Neural cell (in vitro differentiated cells): ENCODE results near the gene ACTR1A. TPM values are rescaled to one million over a fixed set of nuclear protein-coding genes. Genes with fewer than 3 reads are reported as not detected.

Experiments
- H2AFZ ChIP-seq: fragments of 200-600, 300-800 bp; sonication (generic), shearing (Covaris generic); 2 replicates; pipeline ENCODE4 v1.6.0; 2014; ENCODE audit warnings: low read depth, mild to moderate bottlenecking, antibody characterized with exemption, low read length, moderate library complexity
- H3F3A ChIP-seq: fragments of 200-600 bp; shearing (Covaris generic); 2 replicates; pipeline ENCODE4 v1.6.1; 2016; ENCODE audit warnings: mild to moderate bottlenecking, moderate library complexity, mixed read lengths, antibody characterized with exemption, low read length; ENCODE audit not compliant: insufficient read depth, poor library complexity, severe bottlenecking
- H3K27ac ChIP-seq: fragments of 200-600, 300-800 bp; sonication (generic), shearing (Covaris generic); 2 replicates; pipeline ENCODE4 v1.5.1; 2014; ENCODE audit warnings: mild to moderate bottlenecking, low read length, moderate library complexity
- H3K27me3 ChIP-seq: fragments of 300-800, 200-600 bp; sonication (generic), shearing (Covaris generic); 2 replicates; pipeline ENCODE4 v1.6.0; 2014; ENCODE audit warnings: mild to moderate bottlenecking, low read depth, low read length, moderate library complexity; ENCODE audit not compliant: insufficient read depth
- H3K36me3 ChIP-seq: fragments of 300-800, 200-600 bp; sonication (generic), shearing (Covaris generic); 2 replicates; pipeline ENCODE4 v1.5.1; 2014; ENCODE audit warnings: mild to moderate bottlenecking, antibody characterized with exemption, low read length, moderate library complexity; ENCODE audit not compliant: insufficient read depth
- H3K4me2 ChIP-seq: fragments of 300-800, 200-600 bp; sonication (generic), shearing (Covaris generic); 2 replicates; pipeline ENCODE4 v1.6.0; 2014; ENCODE audit warnings: mild to moderate bottlenecking, low read length
- H3K4me3 ChIP-seq: fragments of 300-800, 200-600 bp; sonication (generic), shearing (Covaris generic); 2 replicates; pipeline ENCODE4 v1.5.1; 2014; ENCODE audit warnings: mild to moderate bottlenecking, low read length, moderate library complexity
- H3K79me2 ChIP-seq: fragments of 200-600 bp; shearing (Covaris generic); replicated peaks from 2 replicates; pipeline ENCODE4 v1.6.0; 2014; ENCODE audit warnings: mild to moderate bottlenecking, low read length, moderate library complexity; ENCODE audit not compliant: insufficient read depth
- H3K9ac ChIP-seq: fragments of 300-800, 200-600 bp; sonication (generic), shearing (Covaris generic); 2 replicates; pipeline ENCODE4 v1.6.1; 2016; ENCODE audit warnings: mild to moderate bottlenecking, low read length, mixed read lengths
- H3K9me2 ChIP-seq: fragments of 200-600 bp; shearing (Covaris generic); 2 replicates; pipeline ENCODE4 v1.6.1; 2016; ENCODE audit warnings: mild to moderate bottlenecking, low read length, mixed read lengths; ENCODE audit not compliant: insufficient read depth
- H3K9me3 ChIP-seq: fragments of 200-600, 300-800 bp; sonication (generic), shearing (Covaris generic); 2 replicates; pipeline ENCODE4 v1.6.1; 2016; ENCODE audit warnings: mild to moderate bottlenecking, mixed run types, low read length, moderate library complexity, mixed read lengths
- H4K20me1 ChIP-seq: fragments of 200-600 bp; shearing (Covaris generic); 2 replicates; pipeline ENCODE4 v1.6.1; 2016; ENCODE audit warnings: mild to moderate bottlenecking, mixed run types; ENCODE audit not compliant: insufficient read depth
- CTCF ChIP-seq: fragments of 450-650 bp; IDR thresholded peaks from 2 replicates; pipeline ENCODE4 v1.5.1; 2014; ENCODE audit warnings: antibody characterized with exemption, mild to moderate bottlenecking, moderate library complexity; ENCODE audit not compliant: poor library complexity, severe bottlenecking
- EP300 ChIP-seq: fragments of 450-650 bp; conservative IDR thresholded peaks from 2 replicates; pipeline ENCODE4 v1.6.1; 2014; ENCODE audit warnings: antibody characterized with exemption, mild to moderate bottlenecking, moderate library complexity; ENCODE audit not compliant: poor library complexity, severe bottlenecking
- EZH2 ChIP-seq: fragments of 200-600, 300-800 bp; shearing (Covaris generic), sonication (generic); IDR thresholded peaks from 2 replicates; pipeline ENCODE4 v1.6.1; 2014; ENCODE audit warnings: antibody characterized with exemption, low read length, borderline replicate concordance, mild to moderate bottlenecking; ENCODE audit not compliant: insufficient read depth, poor library complexity, severe bottlenecking
- MXI1 ChIP-seq: fragments of 450-650 bp; conservative IDR thresholded peaks from 2 replicates; pipeline ENCODE4 v1.6.1; 2014; ENCODE audit warnings: antibody characterized with exemption, mild to moderate bottlenecking; ENCODE audit not compliant: poor library complexity, severe bottlenecking
- POLR2AphosphoS5 ChIP-seq: IDR thresholded peaks from 2 replicates; pipeline ENCODE4 v1.6.1; 2012
- RAD21 ChIP-seq: fragments of 450-650 bp; conservative IDR thresholded peaks from 2 replicates; pipeline ENCODE4 v1.6.1; 2014; ENCODE audit warnings: antibody characterized with exemption, mild to moderate bottlenecking, moderate library complexity
- REST ChIP-seq: IDR thresholded peaks from 2 replicates; pipeline ENCODE4 v1.6.1; 2012; ENCODE audit warnings: borderline replicate concordance
- SMC3 ChIP-seq: fragments of 450-650 bp; conservative IDR thresholded peaks from 2 replicates; pipeline ENCODE4 v1.6.1; 2014; ENCODE audit warnings: antibody characterized with exemption, mild to moderate bottlenecking, moderate library complexity; ENCODE audit not compliant: poor library complexity
- TAF1 ChIP-seq: IDR thresholded peaks from 2 replicates; pipeline ENCODE4 v1.6.1; 2012; ENCODE audit warnings: low read depth
- polyA plus RNA-seq: library from polyadenylated mRNA; depleted of rRNA; stranded (reverse); fragments of >200 nt; gene quantifications from 2 replicates; pipeline ENCODE4 v1.2.3, GENCODE V29; 2014

ACTR1A gene
- polyA plus RNA-seq, 1 donor from 2014 or later, result 316 TPM

- Histone ChIP-seq H3K9ac (no peak overlapping the region), H3F3A (no peaks in the 10 kb centered on the region), H4K20me1 (no peaks in the 10 kb centered on the region), H3K27me3 (peaks cover 10% of the 10 kb centered on the region), H3K9me3 (no peaks in the 10 kb centered on the region), H3K27ac (no peak overlapping the region), H3K36me3 (no peaks in the 10 kb centered on the region), H3K4me2 (no peak overlapping the region), H3K4me3 (no peak overlapping the region), H2AFZ (no peak overlapping the region), H3K9me2 (no peaks in the 10 kb centered on the region), H3K79me2 (peaks cover 10% of the 10 kb centered on the region)
- no peak for TF ChIP-seq CTCF
- TF ChIP-seq RAD21, result no peak
- TF ChIP-seq SMC3, result no peak
- TF ChIP-seq POLR2AphosphoS5, result no peak
- TF ChIP-seq REST, result no peak
- no peak for TF ChIP-seq TAF1
- no peak for TF ChIP-seq MXI1
- no peak for TF ChIP-seq EZH2
- TF ChIP-seq EP300, result no peak
Observed at GRCh38 chr10:102433619-102434046, 68.9 kb downstream of the ACTR1A start.

- Histone ChIP-seq H3K9ac (peak within 1 kb of the TSS; percentile 91), H3K4me3 (peak within 1 kb of the TSS; percentile 91), H4K20me1 (no peaks in the 10 kb centered on the region), H3K36me3 (no peaks in the 10 kb centered on the region), H3K27me3 (peaks cover 10% of the 10 kb centered on the region), H2AFZ (peak within 1 kb of the TSS; percentile 56), H3K4me2 (peak within 1 kb of the TSS; percentile 98), H3F3A (no peaks in the 10 kb centered on the region), H3K9me2 (no peaks in the 10 kb centered on the region), H3K79me2 (peaks cover 10% of the 10 kb centered on the region), H3K9me3 (no peaks in the 10 kb centered on the region), H3K27ac (peak within 1 kb of the TSS; percentile 71)
- TF ChIP-seq EZH2, result no peak
- TF ChIP-seq TAF1, result peak; percentile 89
- peak; percentile 91 for TF ChIP-seq POLR2AphosphoS5
- peak; percentile 66 for TF ChIP-seq MXI1
- TF ChIP-seq CTCF, result peak; percentile 40
- TF ChIP-seq REST, result peak; percentile 46
- no peak for TF ChIP-seq SMC3
Observed at GRCh38 chr10:102432162-102432950, 70.2 kb downstream of the ACTR1A start, which contains the start of gene CUEDC2. Gene CUEDC2 (minus strand): TSS chr10:102432574. CDS start chr10:102425188, 7,386 bp downstream.
